ENCODE measurements around the gene SHROOM4. TPM values are rescaled to one million over a fixed set of nuclear protein-coding genes. Genes with fewer than 3 reads are reported as not detected.

The SHROOM4 gene
- total RNA-seq, 2 donors from 2014 or later = 1.6 to 2.6 TPM

DNA sequence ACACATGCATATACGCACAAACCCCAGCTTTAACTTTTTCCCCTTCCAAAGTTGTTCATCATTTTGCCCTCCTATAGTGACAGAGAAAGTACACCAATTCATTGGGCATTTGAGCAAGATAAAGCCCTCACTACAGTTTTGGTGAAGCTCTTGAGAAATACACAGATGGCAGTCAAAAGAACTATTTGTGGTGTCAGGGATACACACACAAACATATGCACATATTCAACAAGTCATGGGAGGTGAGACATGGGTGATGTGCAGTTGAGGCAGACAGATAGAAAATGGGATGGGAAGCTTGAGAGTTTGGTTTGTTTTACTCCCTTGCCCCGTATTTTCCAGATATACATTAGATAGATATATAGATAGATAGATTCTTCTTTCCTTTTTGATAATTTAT, 11.8 kb upstream of the SHROOM4 start:
- Histone ChIP-seq H3K4me1 (no peaks in the 10 kb centered on the region), H3K36me3 (replicated peaks in 1 of 2; ENCODE audit: insufficient read depth in 1 of 2, low read depth in 2 of 2) (no peaks in the 10 kb centered on the region), H3K27ac (no peak overlapping the region), H3K4me3 (no peak overlapping the region), H3K27me3 (no peaks in the 10 kb centered on the region), H3K9me3 (no peaks in the 10 kb centered on the region)
- ATAC-seq (no peak), DNase-seq (no peak)
- 78 to 82% methylated on average over 2 of the region's 2 CpGs for WGBS, 2 donors
- no peak for TF ChIP-seq POLR2A (IDR thresholded peaks at IDR 0.05)
- TF ChIP-seq, protein P1, sequence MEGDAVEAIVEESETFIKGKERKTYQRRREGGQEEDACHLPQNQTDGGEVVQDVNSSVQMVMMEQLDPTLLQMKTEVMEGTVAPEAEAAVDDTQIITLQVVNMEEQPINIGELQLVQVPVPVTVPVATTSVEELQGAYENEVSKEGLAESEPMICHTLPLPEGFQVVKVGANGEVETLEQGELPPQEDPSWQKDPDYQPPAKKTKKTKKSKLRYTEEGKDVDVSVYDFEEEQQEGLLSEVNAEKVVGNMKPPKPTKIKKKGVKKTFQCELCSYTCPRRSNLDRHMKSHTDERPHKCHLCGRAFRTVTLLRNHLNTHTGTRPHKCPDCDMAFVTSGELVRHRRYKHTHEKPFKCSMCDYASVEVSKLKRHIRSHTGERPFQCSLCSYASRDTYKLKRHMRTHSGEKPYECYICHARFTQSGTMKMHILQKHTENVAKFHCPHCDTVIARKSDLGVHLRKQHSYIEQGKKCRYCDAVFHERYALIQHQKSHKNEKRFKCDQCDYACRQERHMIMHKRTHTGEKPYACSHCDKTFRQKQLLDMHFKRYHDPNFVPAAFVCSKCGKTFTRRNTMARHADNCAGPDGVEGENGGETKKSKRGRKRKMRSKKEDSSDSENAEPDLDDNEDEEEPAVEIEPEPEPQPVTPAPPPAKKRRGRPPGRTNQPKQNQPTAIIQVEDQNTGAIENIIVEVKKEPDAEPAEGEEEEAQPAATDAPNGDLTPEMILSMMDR (IDR thresholded peaks at IDR 0.05) = no peak
- intact Hi-C loops (cut with DNase I) = no loop called here

DNA sequence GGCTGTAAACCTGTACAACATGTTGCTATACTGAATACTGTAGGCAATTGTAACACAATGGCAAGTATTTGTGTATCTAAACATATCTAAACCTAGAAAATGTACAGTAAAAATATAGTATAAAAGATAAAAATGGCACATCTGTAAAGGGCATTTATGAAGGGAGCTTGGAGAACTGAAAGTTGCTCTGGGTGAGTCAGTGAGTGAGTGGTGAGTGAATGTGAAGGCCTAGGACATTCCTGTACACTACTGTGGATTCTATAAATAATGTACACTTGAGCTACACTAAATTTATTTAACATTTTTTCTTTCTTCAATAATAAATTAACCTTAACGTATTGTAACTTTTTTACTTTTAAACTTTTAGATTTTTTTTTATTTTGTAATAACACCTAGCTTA, 5.0 kb upstream of the SHROOM4 start:
- Histone ChIP-seq H3K36me3 (replicated peaks in 1 of 2; ENCODE audit: insufficient read depth in 1 of 2, low read depth in 2 of 2) (no peaks in the 10 kb centered on the region), H3K27ac (no peak overlapping the region), H3K4me1 (peaks cover 1% of the 10 kb centered on the region), H3K27me3 (no peaks in the 10 kb centered on the region), H3K4me3 (no peak overlapping the region), H3K9me3 (no peaks in the 10 kb centered on the region)
- 92 to 96% methylated on average over 1 of the region's 1 CpG for WGBS, 2 donors
- intact Hi-C loops (cut with DNase I) = no loop called here
- ATAC-seq (no peak), DNase-seq (no peak)
- TF ChIP-seq, protein P1 (IDR thresholded peaks at IDR 0.05) = no peak
- no peak for TF ChIP-seq POLR2A (IDR thresholded peaks at IDR 0.05)

DNA sequence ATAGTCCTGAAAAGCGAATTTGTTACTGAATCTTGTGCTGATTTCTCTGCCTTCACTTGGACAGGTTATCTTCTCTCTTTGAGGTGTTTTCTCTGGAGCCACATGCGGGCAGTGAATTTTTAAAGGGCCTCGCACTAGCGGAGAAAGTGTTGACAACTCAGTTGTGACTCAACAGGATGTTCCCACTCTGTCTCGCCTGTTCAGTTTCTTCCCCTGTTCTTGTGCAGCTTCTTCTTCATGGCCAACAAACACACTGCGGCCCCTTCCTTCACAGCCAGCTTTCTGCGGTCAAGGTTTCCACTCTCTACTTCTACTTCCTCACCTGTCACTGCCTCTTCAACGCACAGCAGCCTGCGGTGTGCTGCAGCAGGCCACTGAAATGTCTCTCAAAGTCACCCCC, 1.1 kb upstream of the SHROOM4 start:
- TF ChIP-seq POLR2A (IDR thresholded peaks at IDR 0.05) = no peak
- TF ChIP-seq, protein P1 (IDR thresholded peaks at IDR 0.05) = no peak
- intact Hi-C loops (cut with DNase I) = no loop called here
- Histone ChIP-seq H3K27ac (no peak overlapping the region), H3K36me3 (replicated peaks in 1 of 2; ENCODE audit: insufficient read depth in 1 of 2, low read depth in 2 of 2) (no peaks in the 10 kb centered on the region), H3K27me3 (no peaks in the 10 kb centered on the region), H3K4me3 (no peak overlapping the region), H3K9me3 (no peaks in the 10 kb centered on the region), H3K4me1 (peaks cover 9% of the 10 kb centered on the region)
- DNase-seq = no peak
- WGBS, 2 donors = 74 to 88% methylated on average over 9 of the region's 9 CpGs
- no peak for ATAC-seq

DNA sequence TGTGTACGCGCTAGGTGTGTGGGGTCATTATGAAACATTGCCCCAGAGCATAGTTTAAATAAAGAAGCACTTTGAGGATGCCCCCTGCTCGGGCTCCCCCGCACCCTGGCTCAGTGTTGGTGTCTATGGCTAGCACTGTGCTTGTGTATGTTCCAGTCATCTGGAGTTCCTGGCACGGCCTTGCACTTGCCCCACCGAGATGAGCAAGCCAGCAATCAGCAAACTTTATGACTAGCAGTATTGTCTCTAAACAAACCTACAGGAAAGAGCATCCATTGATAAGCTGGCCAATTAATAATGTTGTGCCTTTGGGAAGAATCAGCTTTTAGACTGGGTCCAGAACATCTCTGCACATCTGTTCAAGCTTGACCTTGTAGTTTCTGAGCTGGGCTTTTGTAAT, 707 bp upstream of the SHROOM4 start:
- 75 to 80% methylated on average over 3 to 5 of the region's 6 CpGs for WGBS, 2 donors

More for the DNA sequence above, 707 bp upstream of the SHROOM4 start:
- Histone ChIP-seq H3K27ac (no peak overlapping the region), H3K4me1 (peaks cover 9% of the 10 kb centered on the region), H3K9me3 (no peaks in the 10 kb centered on the region), H3K4me3 (no peak overlapping the region), H3K36me3 (replicated peaks in 1 of 2; ENCODE audit: insufficient read depth in 1 of 2, low read depth in 2 of 2) (no peaks in the 10 kb centered on the region), H3K27me3 (no peaks in the 10 kb centered on the region)
- DNase-seq = no peak
- intact Hi-C loops (cut with DNase I) = no loop called here
- TF ChIP-seq, protein P1 (IDR thresholded peaks at IDR 0.05) = no peak
- TF ChIP-seq POLR2A (IDR thresholded peaks at IDR 0.05) = no peak
- ATAC-seq = no peak

Data from body of pancreas (tissue), 4 donors.